Heart left ventricle (tissue), 16 donors: ENCODE data around the gene LYRM4. TPM values are rescaled to one million over a fixed set of nuclear protein-coding genes. Genes with fewer than 3 reads are reported as not detected.

ENCODE experiments used
- ATAC-seq, 4 donors: fragments of 200-7000 bp; cut with Tn5 transposase; one replicate each; pipeline ENCODE4 v1.9.1; 2020 to 2022; ENCODE audit warnings: moderate library complexity in 4 of 4, mild to moderate bottlenecking in 3 of 4, moderate number of reproducible peaks in 1 of 4
- DNase-seq, 5 donors: peaks; one replicate each; pipeline ENCODE4 v3.0.0-alpha.2; 2020
- H3K27ac ChIP-seq, 12 donors: fragments of 200-600 bp; sonication (generic) in 4 of 12; one replicate each; pipeline versions ENCODE4 v1.5.0 to v1.8.0; 2016 to 2022; ENCODE audit warnings: mild to moderate bottlenecking in 2 of 12
- H3K27me3 ChIP-seq, 9 donors: fragments of 200-600 bp; sonication (generic) in 2 of 9; one replicate each; pipeline versions ENCODE4 v1.5.1 to v1.8.0; 2016 to 2022; ENCODE audit warnings: mild to moderate bottlenecking in 3 of 9
- H3K36me3 ChIP-seq, 9 donors: fragments of 200-600 bp; sonication (generic) in 2 of 9; one replicate each; pipeline versions ENCODE4 v1.5.0 to v1.8.0; 2018 to 2022; ENCODE audit warnings: mild to moderate bottlenecking in 2 of 9
- H3K4me1 ChIP-seq, 12 donors: fragments of 200-600 bp; sonication (generic) in 4 of 12; one replicate each; pipeline versions ENCODE4 v1.5.0 to v1.8.0; 2016 to 2022; ENCODE audit warnings: mild to moderate bottlenecking in 3 of 12
- H3K4me3 ChIP-seq, 12 donors: fragments of 200-600 bp; sonication (generic) in 4 of 12; one replicate each; pipeline versions ENCODE4 v1.5.0 to v1.8.0; 2017 to 2022; ENCODE audit warnings: mild to moderate bottlenecking in 9 of 12, moderate library complexity in 4 of 12
- H3K9me3 ChIP-seq, 12 donors: fragments of 200-600 bp; sonication (generic) in 4 of 12; one replicate each; pipeline versions ENCODE4 v1.5.0 to v1.8.0; 2016 to 2022; ENCODE audit warnings: mild to moderate bottlenecking in 1 of 12
- CTCF ChIP-seq, 12 donors: fragments of 200-600 bp; sonication (generic) in 4 of 12; IDR thresholded peaks; one replicate each; pipeline versions ENCODE4 v1.5.0 to v1.8.0; 2018 to 2022; ENCODE audit warnings: antibody characterized with exemption in 12 of 12, mild to moderate bottlenecking in 5 of 12
- POLR2A ChIP-seq, 2 donors: fragments of 450-650 bp; IDR thresholded peaks; one replicate each; pipeline ENCODE4 v1.6.1; 2017; ENCODE audit warnings: antibody characterized with exemption in 2 of 2, mild to moderate bottlenecking in 2 of 2, moderate library complexity in 2 of 2
- WGBS, 4 donors: extraction: QIAGEN DNeasy Blood & Tissue Kit in 2 of 4; methylation state at CpG; one replicate each; pipeline versions ENCODE4 v1.1.5 to v1.1.7; 2013 to 2018; 5-methylcytosine and 5-hydroxymethylcytosine counted together
- intact Hi-C, 10 donors: fragments of 100-400 bp; cut with DNase I; formaldehyde crosslinking; loops; one replicate each; pipeline versions ENCODE4 v1.11.1 to v1.14.2; 2022
- polyA plus RNA-seq, 2 donors: library from polyadenylated mRNA; stranded (reverse); fragments of 200-250 nt; gene quantifications; one replicate each; pipeline ENCODE4 v1.2.3, GENCODE V29; 2013
- total RNA-seq, 9 donors: library from RNA; depleted of rRNA in 2 of 9; stranded (reverse); fragments of >200 nt in 2 of 9; fragmentation: NEBNext Ultra II Directional in 3 of 9; extraction: Animal tissue kit (Norgen Biotek cat#: 25700) in 3 of 9; gene quantifications; one replicate each; pipeline versions ENCODE4 v1.1.0 to v1.2.4, GENCODE V29; 2016 to 2023
- donor health status: ischemic (EF 13 %, LVEDD 7.1; RV severe dilation, severe dysfunction).
- donor health status: healthy with polysubstance abuse.
- donor health status: DM: no; HTN: yes; CAD: no.
- donor health status: DM: no; HTN: no; CAD: no.
- donor health status: ischemic (EF 25% LVEDD 6.9; RV normal size, moderate dysfunction).
- donor health status: ischemic (EF 25% LVEDD 5.7; RV mildly dilated, moderate dysfunction).
- donor health status: healthy.
- donor health status: DM: yes; HTN: yes; CAD: no.
- donor health status: ischemic (EF 35%, LVEDD 5.7; RV mildly dilated, moderate dysfunction).
- donor health status: nonischemic (EF 11% LVEDD 7.7; RV severe dilation, severe dysfunction).
- donor health status: DM: yes; HTN: yes; CAD: no.
- donor health status: PGD.
- donor health status: ischemic (EF 29% LVEDD 5.4; RV normal size, mild dysfunction).
- donor health status: nonischemic (EF 23%, LVEDD 6.1; RV moderate dilation, normal function).

Gene LYRM4
- total and polyA plus RNA-seq, 11 donors = 18.8 to 39.7 (median 21.3) TPM

GRCh38 chr6:5293692-5294091 lies 32.9 kb upstream of the LYRM4 start:
- Histone ChIP-seq H3K27ac (no peak overlapping the region), H3K36me3 (no peaks in the 10 kb centered on the region)

GRCh38 chr6:5292154-5292553 lies 31.4 kb upstream of the LYRM4 start:
- no peaks in the 10 kb centered on the region for H3K27me3 ChIP-seq
- DNase-seq (no peak), ATAC-seq (peak in 1 of 4 donors; percentile 76)
- intact Hi-C loops = no loop called here
- no peaks in the 10 kb centered on the region for H3K36me3 ChIP-seq
- no peak for TF ChIP-seq POLR2A (IDR thresholded peaks at IDR 0.05)
- no peak for TF ChIP-seq CTCF (IDR thresholded peaks at IDR 0.05)
- WGBS, 4 donors = 25 to 43% (median 34%) methylated on average over 1 of the region's 1 CpG
- H3K4me1 ChIP-seq = peaks cover 0 to 33% (median 20%) of the 10 kb centered on the region in 12 donors
- no peak overlapping the region for H3K4me3 ChIP-seq
- H3K27ac ChIP-seq = no peak overlapping the region
- no peaks in the 10 kb centered on the region for H3K9me3 ChIP-seq

More at GRCh38 chr6:5293692-5294091, 32.9 kb upstream of the LYRM4 start:
- Histone ChIP-seq H3K4me3 (no peak overlapping the region), H3K27me3 (no peaks in the 10 kb centered on the region), H3K9me3 (no peaks in the 10 kb centered on the region), H3K4me1 (peaks cover 0 to 22% (median 11%) of the 10 kb centered on the region in 12 donors)
- no peak for DNase-seq
- intact Hi-C loops = no loop called here
- 87 to 98% (median 93%) methylated on average over 2 of the region's 2 CpGs for whole genome bisulfite sequencing, 4 donors
- TF ChIP-seq POLR2A (IDR thresholded peaks at IDR 0.05) = no peak
- no peak for TF ChIP-seq CTCF (IDR thresholded peaks at IDR 0.05)
- ATAC-seq = no peak

- Histone ChIP-seq H3K4me3 (no peak overlapping the region), H3K27me3 (no peaks in the 10 kb centered on the region), H3K36me3 (no peaks in the 10 kb centered on the region), H3K9me3 (no peaks in the 10 kb centered on the region), H3K4me1 (peaks cover 0 to 37% (median 23%) of the 10 kb centered on the region in 12 donors), H3K27ac (no peak overlapping the region)
- ATAC-seq = no peak
- no peak for DNase-seq
- intact Hi-C loops = no loop called here
- TF ChIP-seq CTCF (IDR thresholded peaks at IDR 0.05) = no peak
These were observed 29.8 kb upstream of the LYRM4 start for GRCh38 chr6:5290500-5290899.

- Histone ChIP-seq H3K27ac (no peak overlapping the region), H3K36me3 (no peaks in the 10 kb centered on the region), H3K4me3 (no peak overlapping the region), H3K27me3 (no peaks in the 10 kb centered on the region), H3K9me3 (no peaks in the 10 kb centered on the region), H3K4me1 (peaks cover 0 to 37% (median 23%) of the 10 kb centered on the region in 12 donors)
- DNase-seq = no peak
- no peak for TF ChIP-seq POLR2A (IDR thresholded peaks at IDR 0.05)
- TF ChIP-seq CTCF (IDR thresholded peaks at IDR 0.05) = no peak
- 88 to 96% (median 93%) methylated on average over 1 of the region's 1 CpG for WGBS, 4 donors
- no peak for ATAC-seq
- intact Hi-C loops = no loop called here
These were observed 29.3 kb upstream of the LYRM4 start for GRCh38 chr6:5290097-5290496.
